Measurements from ENCODE around the gene TMEM126A.
"Not testable (repeated sequence)": the region's sequence is repeated elsewhere in the genome, so short reads cannot be mapped to it uniquely, and the experiment has no call there.

DNA sequence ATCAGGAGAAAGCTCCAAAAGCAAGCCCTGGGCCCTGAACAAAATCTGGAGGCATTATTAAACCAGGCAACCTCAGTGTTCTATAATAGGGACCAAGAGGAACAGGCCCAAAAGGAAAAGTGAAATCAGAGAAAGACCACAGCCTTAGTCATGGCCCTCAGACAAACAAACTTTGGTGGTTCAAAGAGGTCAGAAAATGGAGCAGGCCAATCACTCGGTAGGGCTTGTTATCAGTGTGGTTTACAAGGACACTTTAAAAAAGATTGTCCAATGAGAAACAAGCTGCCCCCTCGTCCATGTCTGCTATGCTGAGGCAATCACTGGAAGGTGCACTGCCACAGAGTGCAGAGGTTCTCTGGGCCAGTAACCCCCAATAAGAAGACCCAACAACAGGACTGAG is 38.5 kb upstream of the TMEM126A start:
- TF ChIP-seq, protein P1, sequence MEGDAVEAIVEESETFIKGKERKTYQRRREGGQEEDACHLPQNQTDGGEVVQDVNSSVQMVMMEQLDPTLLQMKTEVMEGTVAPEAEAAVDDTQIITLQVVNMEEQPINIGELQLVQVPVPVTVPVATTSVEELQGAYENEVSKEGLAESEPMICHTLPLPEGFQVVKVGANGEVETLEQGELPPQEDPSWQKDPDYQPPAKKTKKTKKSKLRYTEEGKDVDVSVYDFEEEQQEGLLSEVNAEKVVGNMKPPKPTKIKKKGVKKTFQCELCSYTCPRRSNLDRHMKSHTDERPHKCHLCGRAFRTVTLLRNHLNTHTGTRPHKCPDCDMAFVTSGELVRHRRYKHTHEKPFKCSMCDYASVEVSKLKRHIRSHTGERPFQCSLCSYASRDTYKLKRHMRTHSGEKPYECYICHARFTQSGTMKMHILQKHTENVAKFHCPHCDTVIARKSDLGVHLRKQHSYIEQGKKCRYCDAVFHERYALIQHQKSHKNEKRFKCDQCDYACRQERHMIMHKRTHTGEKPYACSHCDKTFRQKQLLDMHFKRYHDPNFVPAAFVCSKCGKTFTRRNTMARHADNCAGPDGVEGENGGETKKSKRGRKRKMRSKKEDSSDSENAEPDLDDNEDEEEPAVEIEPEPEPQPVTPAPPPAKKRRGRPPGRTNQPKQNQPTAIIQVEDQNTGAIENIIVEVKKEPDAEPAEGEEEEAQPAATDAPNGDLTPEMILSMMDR (IDR thresholded peaks at IDR 0.05): not testable (repeated sequence)
- not testable (repeated sequence) for TF ChIP-seq EP300, POLR2A (IDR thresholded peaks at IDR 0.05)
